ENCODE data around the gene THG1L.
"Not testable (repeated sequence)": the region's sequence is repeated elsewhere in the genome, so short reads cannot be mapped to it uniquely, and the experiment has no call there.

The THG1L gene

GRCh38 chr5:157731272-157732129, at the start of gene THG1L:
Gene THG1L, plus strand, starts transcription at chr5:157731420. Its CDS starts 21 bp downstream, at chr5:157731441.
- DNase-seq: peak; percentile 89

GRCh38 chr5:157682257-157682656, 49.0 kb upstream of the THG1L start:
- DNase-seq: no peak

GRCh38 chr5:157686276-157687197, 44.7 kb upstream of the THG1L start:
- DNase-seq: not testable (repeated sequence)

- DNase-seq: no peak
These were observed 44.0 kb upstream of the THG1L start for GRCh38 chr5:157687198-157687554.

GRCh38 chr5:157689942-157690689, 41.1 kb upstream of the THG1L start:
- DNase-seq: no peak

- DNase-seq: no peak
These were observed 40.4 kb upstream of the THG1L start for GRCh38 chr5:157690690-157691433.

GRCh38 chr5:157693816-157694215, 37.4 kb upstream of the THG1L start:
- DNase-seq: not testable (repeated sequence)

GRCh38 chr5:157696154-157696553, 35.1 kb upstream of the THG1L start:
- not testable (repeated sequence) for DNase-seq

GRCh38 chr5:157698674-157699073, 32.5 kb upstream of the THG1L start:
- not testable (repeated sequence) for DNase-seq

GRCh38 chr5:157703736-157704135, 27.5 kb upstream of the THG1L start:
- no peak for DNase-seq

- no peak for DNase-seq
These were observed 22.4 kb upstream of the THG1L start for GRCh38 chr5:157708866-157709265.

GRCh38 chr5:157709346-157709745, 21.9 kb upstream of the THG1L start:
- no peak for DNase-seq

- no peak for DNase-seq
These were observed 20.8 kb upstream of the THG1L start for GRCh38 chr5:157710431-157710830.

- DNase-seq: no peak
These were observed 20.3 kb upstream of the THG1L start for GRCh38 chr5:157710882-157711281.

GRCh38 chr5:157713830-157714595, 17.2 kb upstream of the THG1L start:
- no peak for DNase-seq

GRCh38 chr5:157714596-157714864, 16.7 kb upstream of the THG1L start:
- DNase-seq: no peak

- DNase-seq: peak; percentile 9
These were observed 12.7 kb upstream of the THG1L start for GRCh38 chr5:157718519-157718918.

- no peak for DNase-seq
These were observed 12.0 kb upstream of the THG1L start for GRCh38 chr5:157719245-157719644.

GRCh38 chr5:157721159-157721558, 10.1 kb upstream of the THG1L start:
- no peak for DNase-seq

- DNase-seq: not testable (repeated sequence)
These were observed 8.3 kb upstream of the THG1L start for GRCh38 chr5:157722895-157723294.

- not testable (repeated sequence) for DNase-seq
These were observed 4.6 kb upstream of the THG1L start for GRCh38 chr5:157726607-157727006.

GRCh38 chr5:157727858-157728257, 3.4 kb upstream of the THG1L start:
- DNase-seq: not testable (repeated sequence)
